GM18873 (cell line): Measurements from ENCODE around the gene AGPAT3.

Experiments
- ATAC-seq: cut with Tn5 transposase; IDR thresholded peaks from one replicate; pipeline ENCODE4 v1.9.1; 2021; ENCODE audit warnings: mild to moderate bottlenecking, moderate library complexity, moderate number of reproducible peaks; ENCODE audit not compliant: unreplicated experiment, low FRiP score

AGPAT3 gene

DNA sequence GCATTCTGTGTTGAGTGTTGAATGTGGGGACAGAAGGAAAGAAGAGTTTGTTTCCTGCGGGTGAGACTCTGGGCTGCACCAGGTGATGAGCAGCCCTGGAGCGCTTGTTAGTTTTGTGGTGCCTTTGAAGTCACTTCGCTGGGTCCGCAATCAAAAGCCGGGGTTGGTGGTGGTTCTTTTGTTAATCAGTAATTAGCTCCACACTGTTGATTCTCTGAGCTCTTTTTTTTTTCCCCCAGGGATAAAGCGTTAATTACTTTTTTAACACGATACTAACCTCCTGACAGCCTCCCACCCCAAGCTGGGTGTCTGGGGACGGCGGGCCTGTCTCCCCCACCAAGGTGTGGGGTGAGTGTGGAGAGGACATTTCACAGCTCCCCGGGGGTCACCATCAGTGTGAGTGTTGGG is 56.6 kb downstream of the AGPAT3 start:
- no peak for ATAC-seq

DNA sequence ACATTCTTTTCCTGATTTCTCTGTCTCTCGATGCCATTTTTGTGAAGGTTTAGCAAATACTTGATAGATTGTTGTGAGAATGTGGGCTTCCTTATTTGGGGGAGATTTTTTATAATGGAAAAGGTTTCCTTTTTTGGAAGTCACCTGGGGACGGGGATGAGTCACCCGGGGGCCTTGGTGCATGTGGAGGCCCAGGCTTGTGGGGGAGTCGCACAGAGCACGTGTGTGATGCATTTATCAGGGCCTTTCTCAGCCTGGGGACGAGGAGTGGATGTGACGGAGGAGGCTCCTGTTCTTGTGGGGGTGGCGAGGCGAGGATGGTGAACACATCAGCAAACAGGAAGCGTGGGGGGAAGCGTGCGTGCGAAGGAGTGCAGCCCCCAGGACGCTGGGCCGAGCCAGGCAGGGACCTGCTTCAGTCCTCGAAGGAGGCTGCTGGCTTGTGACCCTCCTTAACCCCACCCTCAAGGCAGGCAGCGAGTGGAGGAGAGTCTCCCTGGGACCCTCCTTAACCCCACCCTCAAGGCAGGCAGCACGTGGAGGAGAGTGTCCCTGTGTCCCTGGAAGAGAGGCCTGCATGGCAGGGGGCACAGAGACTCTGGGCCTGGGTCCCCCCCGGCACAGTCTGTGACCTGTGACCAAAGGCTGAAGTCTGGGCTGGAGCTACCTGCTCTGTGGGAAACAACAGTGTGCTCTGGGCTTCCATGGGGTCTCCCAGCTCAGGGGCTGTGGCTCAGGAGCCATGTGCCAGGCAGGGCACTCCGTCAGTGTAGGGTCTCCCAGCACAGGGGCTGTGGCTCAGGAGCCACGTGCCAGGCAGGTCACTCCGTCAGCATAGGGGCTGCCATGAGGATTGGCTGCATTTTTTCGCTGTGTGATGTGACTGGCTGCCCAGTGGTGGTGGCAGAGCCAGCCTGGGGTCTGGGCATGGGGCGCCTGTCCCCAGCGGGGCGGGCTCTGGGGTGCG is 57.2 kb downstream of the AGPAT3 start:
- no peak for ATAC-seq

DNA sequence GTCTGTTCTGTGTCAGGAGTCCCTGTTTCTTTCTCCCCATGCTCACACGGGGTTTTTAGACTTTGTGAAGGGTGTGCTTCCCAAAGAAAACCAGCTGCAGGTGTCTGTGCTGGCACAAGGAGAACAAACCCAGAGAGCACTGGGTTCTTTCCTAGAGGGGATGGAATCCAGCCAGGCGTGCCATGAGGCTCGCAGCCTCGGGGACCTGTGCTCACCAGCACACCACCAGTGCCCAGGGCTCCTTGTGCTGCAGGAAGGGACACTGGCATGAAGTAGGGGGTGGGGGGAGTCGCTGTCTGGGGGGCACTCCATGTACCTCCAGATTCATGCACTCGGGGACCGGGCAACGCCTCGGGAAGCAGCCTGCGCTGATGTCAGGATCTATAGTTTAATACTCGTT is 57.9 kb downstream of the AGPAT3 start:
- no peak for ATAC-seq

DNA sequence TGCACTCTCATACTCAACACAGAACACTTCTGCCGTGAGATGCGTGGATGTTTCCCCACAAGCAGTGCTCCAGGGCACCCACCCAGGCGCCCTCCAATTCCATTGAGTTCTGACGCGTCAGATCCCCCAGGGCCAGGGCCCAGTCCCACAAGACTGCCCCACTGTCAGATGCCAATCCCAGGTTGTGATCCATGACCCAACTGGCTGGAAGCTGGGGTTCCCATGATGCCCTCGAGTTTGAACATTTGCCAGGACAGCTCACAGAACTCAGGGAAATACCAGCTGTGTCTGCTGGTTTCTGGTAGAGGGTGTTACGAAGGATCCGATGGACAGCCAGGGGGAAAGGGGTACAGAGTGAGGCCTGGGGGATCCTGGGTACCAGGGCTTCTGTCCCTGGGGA is 58.4 kb downstream of the AGPAT3 start:
- ATAC-seq, result no peak

DNA sequence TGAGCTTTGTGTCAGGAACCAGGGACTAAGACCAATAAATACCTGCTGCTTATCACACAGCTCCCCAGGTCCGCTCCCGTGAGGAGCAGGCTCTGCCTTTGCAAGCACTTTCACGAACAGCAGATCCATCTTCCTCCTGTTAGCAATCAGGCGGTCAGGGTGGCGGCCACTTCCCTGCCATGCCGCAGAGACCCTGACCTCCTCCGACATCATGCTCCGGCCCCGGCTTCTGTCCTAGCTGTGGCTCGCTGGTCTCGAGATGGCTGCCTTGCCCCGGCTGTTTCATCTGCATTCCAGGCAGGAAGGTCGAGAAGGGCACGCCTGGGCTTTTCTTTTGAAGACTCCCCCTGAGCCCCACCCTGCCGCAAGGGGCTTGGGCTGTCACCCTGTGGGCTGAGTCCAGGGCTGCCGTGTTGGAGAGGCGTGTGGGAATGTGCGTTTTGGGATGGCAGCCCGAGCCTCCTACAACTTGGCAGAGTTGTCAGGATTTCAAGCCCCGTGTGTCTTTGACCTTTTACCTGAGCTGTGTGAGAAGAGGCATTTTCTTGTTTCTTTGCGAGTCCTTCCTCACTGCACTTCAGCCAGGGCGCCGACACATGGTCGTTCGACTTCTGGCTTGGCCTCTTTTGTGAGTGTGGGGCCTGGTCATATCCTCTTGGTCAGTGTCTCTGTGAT is 59.5 kb downstream of the AGPAT3 start:
- no peak for ATAC-seq

DNA sequence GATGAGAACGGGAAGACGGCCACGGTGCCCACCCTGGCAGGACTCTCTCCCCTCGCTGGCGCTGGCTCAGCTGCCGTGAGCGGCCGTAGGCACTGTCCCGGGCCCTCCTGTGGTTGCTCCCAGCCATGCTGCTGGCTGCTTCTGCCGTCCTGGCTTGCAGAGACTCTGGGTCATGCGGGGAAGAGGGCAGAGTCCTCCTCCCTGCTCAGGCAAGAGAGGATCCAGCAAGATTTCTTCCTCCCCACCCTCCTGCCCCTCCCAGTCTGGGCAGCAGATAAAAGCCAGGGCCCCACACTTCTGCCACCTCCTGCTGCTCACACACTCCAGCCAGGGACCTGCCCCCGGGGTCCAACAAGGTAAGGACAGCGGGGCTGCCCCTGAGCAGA is 60.1 kb downstream of the AGPAT3 start:
- ATAC-seq, result no peak

DNA sequence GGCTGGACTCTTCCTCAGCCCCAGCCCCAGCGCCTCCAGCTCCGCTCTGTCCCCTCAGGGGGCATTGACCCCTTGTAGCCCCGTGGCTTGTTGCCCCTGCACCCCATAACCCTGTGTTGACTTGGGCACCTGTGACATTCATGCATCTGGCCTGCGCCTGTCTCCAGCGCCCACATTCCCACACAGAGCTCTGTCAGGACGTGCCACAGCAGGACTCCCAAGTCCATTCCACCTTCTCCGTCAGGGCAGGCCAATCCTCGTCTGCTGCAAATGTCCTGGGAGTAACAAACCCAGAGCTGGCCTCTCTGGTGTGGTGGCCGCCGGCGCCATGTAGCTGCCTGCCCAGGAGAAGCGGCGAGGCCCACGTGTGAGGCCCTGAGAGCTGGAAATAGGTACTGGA is 60.6 kb downstream of the AGPAT3 start:
- no peak for ATAC-seq

DNA sequence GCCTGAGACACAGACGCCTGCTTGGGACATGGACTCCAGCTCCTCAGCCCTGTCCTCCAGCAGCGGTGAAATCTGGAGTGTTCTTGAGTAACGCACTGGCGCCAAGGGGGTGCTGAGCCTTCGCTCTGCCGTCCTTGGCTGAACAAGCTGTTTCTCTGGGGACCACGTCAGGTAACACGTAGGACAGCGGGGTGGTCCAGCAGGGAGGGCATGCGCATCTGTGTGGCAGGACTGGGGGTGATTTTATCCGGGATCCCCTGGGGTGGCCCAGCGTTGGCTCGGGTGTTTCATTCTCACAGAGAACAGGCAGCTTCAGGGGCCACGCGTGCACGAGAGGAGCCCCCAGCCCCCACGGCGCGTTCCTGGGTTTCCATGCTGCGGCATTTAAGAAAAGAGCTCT is 61.2 kb downstream of the AGPAT3 start:
- no peak for ATAC-seq

DNA sequence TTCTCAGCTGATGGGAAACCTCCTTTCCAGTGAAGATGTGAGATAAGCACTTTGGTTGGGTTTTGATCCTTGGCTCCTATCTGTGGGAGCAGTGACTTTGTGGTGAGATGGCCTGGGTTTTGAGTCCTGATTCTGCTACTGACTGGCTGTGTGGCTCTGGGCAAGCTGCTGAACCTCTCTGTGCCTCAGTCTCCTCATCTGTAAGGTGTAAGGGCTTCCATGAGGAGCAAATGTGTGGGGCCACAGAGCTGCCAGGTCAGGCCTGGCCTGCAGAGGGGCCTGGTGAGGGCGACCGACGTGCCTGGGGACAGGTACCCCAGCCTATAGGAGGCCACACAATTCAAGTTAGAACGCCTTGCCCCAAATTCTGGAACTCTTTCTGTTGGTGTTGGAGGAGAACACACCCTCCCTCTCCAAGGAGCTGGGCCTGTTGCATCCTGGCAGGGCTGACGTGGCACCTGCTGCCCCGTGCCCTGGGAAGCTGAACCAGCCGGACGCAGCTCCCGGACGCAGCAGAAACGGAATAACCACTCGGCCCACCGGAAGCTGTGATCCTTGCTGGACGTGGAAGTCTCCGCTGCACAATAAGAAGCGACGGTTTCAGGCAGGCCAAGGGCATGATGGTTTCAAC is 62.7 kb downstream of the AGPAT3 start:
- no peak for ATAC-seq

DNA sequence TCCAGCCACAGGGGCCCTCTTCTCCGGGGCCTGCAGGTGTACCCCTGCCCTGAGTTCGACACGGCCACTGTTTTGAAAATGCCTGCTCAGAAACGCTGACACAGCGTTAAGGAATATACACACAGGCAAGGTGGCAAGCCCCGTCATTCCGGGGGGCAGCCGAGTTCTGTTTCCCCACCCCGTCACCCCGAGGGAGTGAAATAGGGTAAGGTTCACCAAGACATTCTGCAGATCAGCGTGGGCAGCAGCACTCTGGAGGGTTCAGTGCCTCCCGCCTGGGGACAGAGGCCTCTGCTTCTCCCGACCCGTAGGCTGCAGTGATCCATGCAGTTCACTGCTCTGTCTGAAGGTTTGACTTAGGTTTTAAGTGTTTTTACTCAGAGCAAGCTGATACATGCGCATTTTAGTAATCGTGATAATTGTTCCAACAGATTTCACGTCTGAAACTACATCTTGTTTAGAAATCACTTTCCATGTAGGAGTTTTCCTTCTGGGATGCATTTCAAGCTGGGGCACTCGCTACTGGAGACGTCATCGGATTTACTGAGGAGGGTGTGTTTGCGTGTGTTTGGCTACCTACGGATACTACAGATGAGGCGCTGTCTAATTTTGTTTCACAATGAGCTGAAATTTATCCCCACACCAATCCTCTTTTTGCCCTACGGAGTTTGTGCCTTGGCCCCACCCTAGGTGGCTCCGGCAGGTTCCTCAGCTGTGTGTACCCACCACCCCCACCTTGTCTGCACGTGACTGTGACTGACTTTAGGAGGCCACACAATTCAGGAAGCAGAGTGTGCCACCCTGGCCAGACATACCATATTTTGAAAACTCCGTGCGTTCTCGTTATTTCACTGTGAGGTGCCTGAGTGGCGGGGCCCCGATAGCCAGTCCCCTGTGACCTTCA is 63.5 kb downstream of the AGPAT3 start:
- ATAC-seq, result no peak

DNA sequence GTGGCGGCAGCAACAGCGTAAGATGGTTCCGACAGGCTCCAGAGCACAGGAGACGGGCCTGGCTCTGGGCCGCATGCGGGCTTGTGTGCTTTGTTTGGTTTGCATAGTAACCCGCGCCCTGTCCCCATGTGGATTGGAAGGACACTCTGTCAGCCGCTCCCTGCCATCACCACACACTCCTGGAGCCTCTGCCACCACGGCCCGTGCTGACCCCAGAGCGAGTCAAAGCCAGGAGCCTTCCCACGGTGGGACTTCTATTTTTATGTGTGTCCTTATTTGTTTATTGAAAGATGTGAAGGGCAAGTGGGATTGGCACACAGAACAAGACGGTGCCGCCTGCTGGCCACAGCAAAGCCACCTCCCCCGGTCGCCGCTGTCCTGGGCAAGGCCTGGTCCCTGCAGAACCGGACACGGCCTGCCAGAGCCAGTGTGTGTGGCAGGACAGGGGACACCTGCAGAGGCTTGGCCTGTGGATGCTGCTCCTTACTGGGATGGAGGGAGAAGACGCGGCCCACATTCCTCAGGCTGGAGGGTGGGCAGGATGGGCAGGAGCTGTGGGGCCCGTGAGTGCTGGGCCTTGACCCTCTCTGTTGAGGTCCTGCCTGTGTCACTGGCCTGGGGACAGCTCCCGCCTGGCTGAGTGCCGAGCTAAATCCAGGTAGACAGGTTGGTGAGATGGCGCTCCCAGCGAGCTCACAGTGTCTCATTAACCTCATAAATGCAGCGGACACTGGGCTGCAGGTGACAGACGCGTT is 64.4 kb downstream of the AGPAT3 start:
- ATAC-seq, result no peak

DNA sequence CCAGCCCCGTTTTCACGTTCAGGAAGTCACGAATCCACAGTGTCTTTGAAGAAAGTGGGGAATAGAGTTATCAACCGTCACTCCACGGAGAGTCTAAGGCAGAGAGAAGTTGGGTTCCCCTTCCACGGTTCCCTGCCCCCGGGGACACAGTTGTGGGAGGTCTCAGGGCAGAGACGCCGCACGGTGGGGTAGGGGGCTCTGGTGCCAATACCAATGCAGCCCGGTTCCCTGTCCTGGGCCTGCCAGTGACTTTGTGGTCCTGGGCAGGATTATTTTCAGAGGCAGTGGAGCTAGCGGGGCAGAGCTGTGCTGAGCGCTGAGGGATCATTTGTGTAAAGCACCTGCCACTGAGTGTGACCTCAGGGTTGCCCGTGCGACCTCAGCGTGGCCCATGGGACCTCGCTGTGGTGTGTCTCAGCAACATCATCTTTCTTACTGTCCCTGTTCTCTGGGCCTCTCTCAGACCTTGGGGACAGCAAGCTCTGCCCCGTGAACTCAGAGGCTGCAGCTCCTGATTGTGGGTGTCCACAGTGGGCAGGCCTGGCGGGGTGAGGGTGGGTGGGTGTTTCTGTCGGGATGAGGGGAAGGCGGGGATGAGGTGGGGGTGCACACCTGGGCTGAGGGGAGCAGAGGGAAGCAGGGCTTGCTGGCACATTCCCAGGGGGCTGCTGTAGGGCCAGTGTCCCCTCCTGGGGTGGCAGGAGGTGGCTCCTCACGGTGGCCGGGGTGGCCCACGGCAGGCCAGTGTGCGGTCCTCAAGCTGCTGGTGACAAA is 65.2 kb downstream of the AGPAT3 start:
- no peak for ATAC-seq

DNA sequence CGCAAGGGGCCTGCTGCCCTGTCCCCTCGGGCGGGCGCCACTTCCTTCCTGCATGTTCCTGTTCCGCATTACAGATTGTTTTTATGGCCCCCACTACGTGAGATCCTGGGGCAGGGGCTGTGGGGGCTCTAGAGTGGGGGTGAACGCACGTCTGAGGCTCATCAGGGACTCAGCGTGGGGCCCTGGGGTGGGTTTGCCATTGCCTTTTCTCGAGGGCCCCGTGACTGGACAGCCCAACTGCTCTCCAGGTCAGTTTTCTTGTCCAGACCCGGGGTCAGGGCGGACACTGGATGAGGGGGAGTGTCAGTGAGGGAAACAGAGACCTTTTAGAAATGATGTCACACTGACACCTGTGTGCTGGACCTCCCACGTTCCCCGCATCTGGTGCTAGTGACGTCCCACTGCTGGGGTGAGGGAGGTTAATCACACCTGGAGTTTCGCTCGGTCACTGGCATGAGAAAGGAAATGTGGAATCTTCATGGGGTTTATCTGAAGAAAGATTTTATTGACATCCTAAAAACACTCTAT is 65.9 kb downstream of the AGPAT3 start:
- ATAC-seq, result no peak

DNA sequence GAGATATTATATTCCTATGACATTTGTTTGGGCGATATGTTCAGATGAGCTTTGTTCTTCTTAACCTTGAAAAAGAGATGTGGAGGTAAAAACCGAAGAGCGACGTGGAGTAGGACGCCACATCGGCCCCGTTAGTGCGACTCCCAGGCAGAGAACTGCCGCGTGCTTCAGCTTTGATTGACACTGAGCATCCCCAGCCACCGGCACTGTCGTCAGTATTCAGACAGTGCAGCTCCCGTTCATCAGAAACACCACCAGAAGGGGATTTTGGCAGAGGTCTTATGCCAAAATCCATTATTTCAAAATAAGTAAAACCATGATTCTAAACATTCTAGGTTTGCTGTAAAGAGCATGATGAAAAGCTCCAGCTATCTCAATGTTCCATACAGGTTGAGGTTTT is 66.5 kb downstream of the AGPAT3 start:
- no peak for ATAC-seq

DNA sequence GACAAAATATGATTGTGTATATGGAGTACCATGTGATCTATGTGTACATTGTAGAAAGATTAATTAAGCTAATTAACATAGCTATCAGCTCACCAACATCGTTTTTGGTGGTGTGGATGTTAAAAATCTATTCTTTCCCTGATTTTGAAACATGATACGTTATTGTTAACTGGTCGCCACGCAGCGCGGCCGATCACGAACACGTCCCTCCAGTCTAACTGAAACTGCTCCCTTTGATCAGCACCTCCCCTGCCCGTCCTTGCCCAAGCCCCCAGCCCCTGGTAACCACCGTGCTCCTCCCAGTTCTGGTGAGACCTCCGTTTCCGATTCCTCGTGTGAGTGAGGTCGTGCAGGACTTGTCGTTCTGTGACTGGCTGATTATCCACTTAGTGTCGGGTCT is 67.0 kb downstream of the AGPAT3 start:
- no peak for ATAC-seq

DNA sequence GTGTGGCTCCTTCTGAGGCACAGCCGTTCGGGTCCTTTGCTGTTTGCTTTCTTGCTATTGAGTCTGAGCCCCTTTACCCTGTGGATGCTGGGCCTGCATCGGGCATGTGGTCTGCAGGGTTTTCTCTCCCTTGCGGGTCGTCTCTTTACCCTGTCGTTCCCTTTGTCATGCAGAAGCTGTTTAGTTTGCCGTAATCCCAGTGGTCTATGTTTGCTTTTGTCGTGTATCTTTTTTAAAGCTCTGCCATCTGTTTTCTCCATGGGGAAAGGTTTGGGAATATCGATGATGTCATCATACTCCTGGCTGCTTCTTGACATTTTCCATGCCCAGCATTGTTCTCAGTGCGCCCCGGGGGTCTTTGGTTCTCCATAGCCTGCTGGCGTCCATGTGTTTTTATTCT is 68.2 kb downstream of the AGPAT3 start:
- ATAC-seq, result no peak

DNA sequence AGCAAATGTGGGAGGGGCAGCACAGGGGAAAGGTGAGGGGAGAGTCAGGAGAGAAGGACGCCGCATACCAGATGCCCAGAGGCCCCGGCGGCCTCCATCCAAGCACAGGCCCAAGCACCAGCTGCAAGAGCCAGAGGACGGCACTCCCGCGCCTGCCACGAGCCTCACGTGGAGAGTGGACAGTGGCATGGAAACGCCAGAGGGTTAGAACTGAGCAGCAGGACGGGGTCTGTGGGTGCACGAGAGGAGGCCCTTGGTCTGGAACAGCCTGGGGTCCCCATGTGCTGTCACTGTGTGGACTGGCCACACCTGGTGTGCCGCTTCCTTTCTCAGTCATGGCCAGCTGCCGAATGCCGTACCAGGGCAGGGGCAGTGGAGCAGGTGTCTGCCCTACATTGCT is 68.7 kb downstream of the AGPAT3 start:
- no peak for ATAC-seq

DNA sequence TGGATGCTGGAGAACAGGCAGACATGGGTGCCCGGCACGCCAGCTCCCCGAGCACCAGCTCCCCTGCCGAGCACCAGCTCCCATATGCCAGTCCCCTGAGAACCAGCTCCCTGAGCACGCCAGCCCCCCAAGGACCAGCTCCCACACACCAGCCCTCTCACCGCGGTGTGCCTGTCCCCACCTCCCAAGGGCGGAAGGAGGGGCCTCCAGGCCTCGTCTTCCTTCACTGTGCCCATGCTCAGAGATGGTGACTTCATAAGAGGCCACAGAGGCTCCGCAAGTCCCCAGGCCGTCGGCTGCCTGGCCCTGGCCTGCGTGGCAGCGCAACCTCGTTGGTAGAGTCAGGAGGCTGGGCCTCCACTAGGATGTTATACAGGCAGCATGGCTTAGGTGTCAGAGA is 69.1 kb downstream of the AGPAT3 start:
- ATAC-seq, result no peak
